Measurements from ENCODE around the gene SLC7A9.
"Not testable (repeated sequence)": the region's sequence is repeated elsewhere in the genome, so short reads cannot be mapped to it uniquely, and the experiment has no call there.

The SLC7A9 gene

GRCh38 chr19:32810452-32810851, 59.1 kb downstream of the SLC7A9 start:
- Histone ChIP-seq H3K4me3 (ENCODE audit: low read depth in 1 of 2, low read length in 2 of 2) (no peak overlapping the region), H3K36me3 (ENCODE audit: control insufficient read depth in 1 of 2, insufficient read depth in 2 of 2, low read length in 2 of 2) (no peaks in the 10 kb centered on the region), H3K27ac (ENCODE audit: low read length) (no peak overlapping the region), H3K4me1 (ENCODE audit: control insufficient read depth in 1 of 2, insufficient read depth in 2 of 2, low read length in 2 of 2) (peaks cover 0 to 5% of the 10 kb centered on the region in 2 donors), H3K27me3 (ENCODE audit: low read depth, low read length) (no peaks in the 10 kb centered on the region), H3K9me3 (ENCODE audit: control insufficient read depth in 1 of 2, low read length in 2 of 2) (no peaks in the 10 kb centered on the region)

DNA sequence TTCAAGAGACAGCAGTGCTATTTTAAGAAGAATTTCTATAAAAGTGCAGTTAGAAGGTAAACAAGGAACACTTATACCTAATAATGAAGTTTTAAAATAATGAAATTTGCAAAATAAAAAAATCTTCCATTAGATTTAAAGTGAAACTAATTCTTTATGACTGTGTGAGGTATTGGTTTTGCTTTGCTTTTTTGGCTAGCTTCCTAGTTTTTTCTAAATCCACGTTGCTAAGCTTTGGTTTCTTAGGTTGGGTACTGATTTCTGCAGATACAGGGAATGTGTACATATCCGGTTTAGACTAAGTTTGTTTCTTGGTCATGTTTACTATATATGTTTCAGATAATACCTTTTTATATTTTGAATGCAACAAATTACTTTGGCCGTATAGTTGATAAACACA, 59.8 kb downstream of the SLC7A9 start:
- H3K4me3 ChIP-seq (ENCODE audit: low read depth in 1 of 2, low read length in 2 of 2) = no peak overlapping the region
- H3K27me3 ChIP-seq (ENCODE audit: low read depth, low read length) = no peaks in the 10 kb centered on the region
- no peak overlapping the region for H3K27ac ChIP-seq (ENCODE audit: low read length)
- no peaks in the 10 kb centered on the region for H3K36me3 ChIP-seq (ENCODE audit: control insufficient read depth in 1 of 2, insufficient read depth in 2 of 2, low read length in 2 of 2)
- no peaks in the 10 kb centered on the region for H3K9me3 ChIP-seq (ENCODE audit: control insufficient read depth in 1 of 2, low read length in 2 of 2)
- peaks cover 0 to 5% of the 10 kb centered on the region in 2 donors for H3K4me1 ChIP-seq (ENCODE audit: control insufficient read depth in 1 of 2, insufficient read depth in 2 of 2, low read length in 2 of 2)

DNA sequence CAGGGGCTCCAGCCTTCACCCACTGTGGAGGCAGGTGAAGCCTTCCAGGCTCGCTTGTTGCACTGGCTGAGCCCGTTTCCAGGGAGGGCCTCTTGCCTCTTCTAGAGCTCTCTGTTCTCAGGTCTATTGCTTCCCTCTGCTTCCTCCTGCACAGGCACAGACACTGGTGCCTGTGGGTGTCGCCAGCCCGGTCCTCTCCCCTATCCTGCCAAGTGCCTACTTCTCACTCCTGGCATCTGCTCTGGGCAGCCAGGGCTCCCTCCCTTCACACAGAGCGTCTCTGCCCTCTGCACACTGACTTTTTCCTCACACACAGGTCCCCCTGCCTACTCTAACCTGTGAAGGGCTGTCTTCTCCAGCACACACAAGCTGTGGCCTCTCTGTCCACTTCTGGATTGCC, 60.3 kb downstream of the SLC7A9 start:
- no peak overlapping the region for H3K27ac ChIP-seq (ENCODE audit: low read length)
- no peaks in the 10 kb centered on the region for H3K36me3 ChIP-seq (ENCODE audit: control insufficient read depth in 1 of 2, insufficient read depth in 2 of 2, low read length in 2 of 2)
- H3K4me3 ChIP-seq (ENCODE audit: low read depth in 1 of 2, low read length in 2 of 2) = no peak overlapping the region
- peaks cover 0 to 5% of the 10 kb centered on the region in 2 donors for H3K4me1 ChIP-seq (ENCODE audit: control insufficient read depth in 1 of 2, insufficient read depth in 2 of 2, low read length in 2 of 2)
- no peaks in the 10 kb centered on the region for H3K9me3 ChIP-seq (ENCODE audit: control insufficient read depth in 1 of 2, low read length in 2 of 2)
- no peaks in the 10 kb centered on the region for H3K27me3 ChIP-seq (ENCODE audit: low read depth, low read length)

DNA sequence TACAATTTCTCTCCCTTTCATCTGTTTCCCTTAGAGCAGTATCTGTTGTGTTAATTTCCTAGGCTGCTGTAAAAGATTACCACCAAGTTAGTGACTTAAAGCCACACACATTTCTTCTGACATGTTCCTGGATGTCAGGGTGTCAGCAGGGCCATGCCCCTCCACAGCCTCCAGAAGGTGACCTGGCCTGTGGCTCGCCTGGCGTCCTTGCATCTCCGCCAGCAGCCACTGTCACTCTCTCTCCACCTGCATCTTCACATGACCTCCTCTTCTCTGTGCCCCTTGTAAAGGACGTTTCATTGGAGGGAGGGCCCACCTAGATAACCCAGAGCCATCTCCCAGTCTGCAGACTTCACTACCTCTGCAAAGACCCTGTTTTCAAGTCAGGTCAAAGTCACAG, 61.3 kb downstream of the SLC7A9 start:
- H3K4me3 ChIP-seq (ENCODE audit: low read depth in 1 of 2, low read length in 2 of 2) = no peak overlapping the region
- H3K4me1 ChIP-seq (ENCODE audit: control insufficient read depth in 1 of 2, insufficient read depth in 2 of 2, low read length in 2 of 2) = peaks cover 0 to 5% of the 10 kb centered on the region in 2 donors
- no peaks in the 10 kb centered on the region for H3K36me3 ChIP-seq (ENCODE audit: control insufficient read depth in 1 of 2, insufficient read depth in 2 of 2, low read length in 2 of 2)
- H3K27ac ChIP-seq (ENCODE audit: low read length) = no peak overlapping the region
- H3K9me3 ChIP-seq (ENCODE audit: control insufficient read depth in 1 of 2, low read length in 2 of 2) = no peaks in the 10 kb centered on the region
- H3K27me3 ChIP-seq (ENCODE audit: low read depth, low read length) = no peaks in the 10 kb centered on the region

DNA sequence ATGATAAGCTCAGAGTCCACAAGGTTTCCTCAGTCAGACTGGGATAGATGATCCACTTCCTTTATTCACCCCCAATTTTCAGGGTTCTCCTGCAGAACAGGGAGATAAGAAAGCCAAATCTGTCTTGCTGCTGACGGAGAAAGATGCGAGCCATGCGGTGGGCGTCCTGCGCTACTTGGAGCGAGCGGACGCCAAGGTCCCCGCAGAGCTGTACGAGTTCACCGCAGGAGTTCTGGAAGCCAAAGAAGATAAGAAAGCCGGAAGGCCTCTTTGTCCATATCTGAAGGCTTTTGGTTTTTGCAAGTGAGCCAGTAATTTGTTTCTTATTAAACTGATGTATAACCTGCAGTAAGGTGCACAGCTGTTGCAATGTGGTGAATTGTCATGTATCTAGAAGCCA, 66.7 kb downstream of the SLC7A9 start:
- no peaks in the 10 kb centered on the region for H3K36me3 ChIP-seq (ENCODE audit: control insufficient read depth in 1 of 2, insufficient read depth in 2 of 2, low read length in 2 of 2)
- no peaks in the 10 kb centered on the region for H3K4me1 ChIP-seq (ENCODE audit: control insufficient read depth in 1 of 2, insufficient read depth in 2 of 2, low read length in 2 of 2)
- H3K4me3 ChIP-seq (ENCODE audit: low read depth in 1 of 2, low read length in 2 of 2) = no peak overlapping the region
- no peak overlapping the region for H3K27ac ChIP-seq (ENCODE audit: low read length)
- no peaks in the 10 kb centered on the region for H3K9me3 ChIP-seq (ENCODE audit: control insufficient read depth in 1 of 2, low read length in 2 of 2)
- no peaks in the 10 kb centered on the region for H3K27me3 ChIP-seq (ENCODE audit: low read depth, low read length)

DNA sequence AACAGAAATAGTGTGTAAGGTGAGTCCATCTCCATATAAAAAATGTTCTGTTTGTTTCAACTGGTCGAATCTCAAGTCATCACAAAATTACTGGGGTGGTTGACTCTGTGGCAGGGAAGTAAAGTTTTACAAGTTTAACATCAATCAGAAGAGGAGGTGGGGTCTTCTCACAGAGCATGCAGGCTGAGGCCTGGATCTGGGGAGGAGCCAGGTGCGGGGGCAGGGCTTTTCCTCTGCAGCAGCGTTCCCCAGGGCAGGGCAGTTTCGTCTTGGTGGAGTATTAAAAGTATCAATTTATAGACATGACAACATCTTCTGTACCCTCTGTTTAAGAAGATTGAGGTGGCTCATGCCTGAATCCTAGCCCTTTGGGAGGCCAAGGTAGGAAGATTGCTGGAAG, 68.8 kb downstream of the SLC7A9 start:
- Histone ChIP-seq H3K27me3 (ENCODE audit: low read depth, low read length) (no peaks in the 10 kb centered on the region), H3K27ac (ENCODE audit: low read length) (no peak overlapping the region), H3K4me1 (ENCODE audit: control insufficient read depth in 1 of 2, insufficient read depth in 2 of 2, low read length in 2 of 2) (no peaks in the 10 kb centered on the region), H3K36me3 (ENCODE audit: control insufficient read depth in 1 of 2, insufficient read depth in 2 of 2, low read length in 2 of 2) (no peaks in the 10 kb centered on the region), H3K4me3 (ENCODE audit: low read depth in 1 of 2, low read length in 2 of 2) (no peak overlapping the region), H3K9me3 (ENCODE audit: control insufficient read depth in 1 of 2, low read length in 2 of 2) (no peaks in the 10 kb centered on the region)

- H3K9me3 ChIP-seq (ENCODE audit: control insufficient read depth in 1 of 2, low read length in 2 of 2) = no peaks in the 10 kb centered on the region
- no peak overlapping the region for H3K27ac ChIP-seq (ENCODE audit: low read length)
- no peaks in the 10 kb centered on the region for H3K27me3 ChIP-seq (ENCODE audit: low read depth, low read length)
- no peaks in the 10 kb centered on the region for H3K36me3 ChIP-seq (ENCODE audit: control insufficient read depth in 1 of 2, insufficient read depth in 2 of 2, low read length in 2 of 2)
- no peak overlapping the region for H3K4me3 ChIP-seq (ENCODE audit: low read depth in 1 of 2, low read length in 2 of 2)
- no peaks in the 10 kb centered on the region for H3K4me1 ChIP-seq (ENCODE audit: control insufficient read depth in 1 of 2, insufficient read depth in 2 of 2, low read length in 2 of 2)
These were observed 69.4 kb downstream of the SLC7A9 start for GRCh38 chr19:32800191-32800590.

DNA sequence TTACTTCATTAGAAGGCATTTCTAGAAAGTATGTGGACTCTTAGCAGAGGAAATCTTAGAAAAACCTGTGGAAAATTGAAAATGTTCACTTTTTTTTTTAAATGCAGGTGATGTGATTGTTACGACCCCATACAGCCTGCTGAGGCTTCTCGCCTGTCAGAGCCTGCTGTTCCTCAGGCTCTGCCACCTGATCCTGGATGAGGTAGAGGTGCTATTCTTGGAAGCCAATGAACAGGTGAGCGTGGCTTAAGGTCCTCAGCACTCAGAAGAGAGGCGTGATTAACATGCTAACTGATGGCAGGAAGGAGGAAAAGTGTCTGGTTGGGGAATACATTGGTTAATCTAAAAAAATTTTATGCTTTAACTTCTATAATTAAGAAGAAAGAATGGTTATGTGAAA, 71.4 kb downstream of the SLC7A9 start:
- Histone ChIP-seq H3K4me3 (ENCODE audit: low read depth in 1 of 2, low read length in 2 of 2) (no peak overlapping the region), H3K27me3 (ENCODE audit: low read depth, low read length) (no peaks in the 10 kb centered on the region), H3K36me3 (ENCODE audit: control insufficient read depth in 1 of 2, insufficient read depth in 2 of 2, low read length in 2 of 2) (no peaks in the 10 kb centered on the region), H3K4me1 (ENCODE audit: control insufficient read depth in 1 of 2, insufficient read depth in 2 of 2, low read length in 2 of 2) (no peaks in the 10 kb centered on the region), H3K9me3 (ENCODE audit: control insufficient read depth in 1 of 2, low read length in 2 of 2) (no peaks in the 10 kb centered on the region), H3K27ac (ENCODE audit: low read length) (no peak overlapping the region)

DNA sequence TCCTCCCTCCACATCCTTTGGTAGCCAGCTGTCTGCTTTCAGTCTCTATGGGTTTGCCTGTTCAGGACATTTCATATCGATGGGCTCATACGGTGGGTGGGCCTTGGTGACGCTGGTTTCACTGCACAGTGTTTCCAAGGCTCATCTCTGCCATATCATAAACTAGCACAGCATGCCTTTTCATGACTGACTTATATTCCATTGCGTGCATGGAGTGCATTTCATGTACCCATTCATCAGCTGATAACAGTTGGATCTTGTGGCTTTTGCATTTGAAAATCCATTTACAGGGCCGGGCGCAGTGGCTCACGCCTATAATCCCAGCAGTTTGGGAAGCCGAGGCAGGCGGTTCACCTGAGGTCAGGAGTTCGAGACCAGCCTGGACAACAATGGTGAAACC, 80.1 kb downstream of the SLC7A9 start:
- H3K27ac ChIP-seq (ENCODE audit: low read length) = no peak overlapping the region
- H3K9me3 ChIP-seq (ENCODE audit: control insufficient read depth in 1 of 2, low read length in 2 of 2) = no peaks in the 10 kb centered on the region
- no peaks in the 10 kb centered on the region for H3K36me3 ChIP-seq (ENCODE audit: control insufficient read depth in 1 of 2, insufficient read depth in 2 of 2, low read length in 2 of 2)
- H3K4me3 ChIP-seq (ENCODE audit: low read depth in 1 of 2, low read length in 2 of 2) = no peak overlapping the region
- no peaks in the 10 kb centered on the region for H3K4me1 ChIP-seq (ENCODE audit: control insufficient read depth in 1 of 2, insufficient read depth in 2 of 2, low read length in 2 of 2)
- H3K27me3 ChIP-seq (ENCODE audit: low read depth, low read length) = no peaks in the 10 kb centered on the region

- not testable (repeated sequence) for H3K9me3 ChIP-seq (ENCODE audit: control insufficient read depth in 1 of 2, low read length in 2 of 2)
These were observed 81.7 kb downstream of the SLC7A9 start for GRCh38 chr19:32787895-32788294.

DNA sequence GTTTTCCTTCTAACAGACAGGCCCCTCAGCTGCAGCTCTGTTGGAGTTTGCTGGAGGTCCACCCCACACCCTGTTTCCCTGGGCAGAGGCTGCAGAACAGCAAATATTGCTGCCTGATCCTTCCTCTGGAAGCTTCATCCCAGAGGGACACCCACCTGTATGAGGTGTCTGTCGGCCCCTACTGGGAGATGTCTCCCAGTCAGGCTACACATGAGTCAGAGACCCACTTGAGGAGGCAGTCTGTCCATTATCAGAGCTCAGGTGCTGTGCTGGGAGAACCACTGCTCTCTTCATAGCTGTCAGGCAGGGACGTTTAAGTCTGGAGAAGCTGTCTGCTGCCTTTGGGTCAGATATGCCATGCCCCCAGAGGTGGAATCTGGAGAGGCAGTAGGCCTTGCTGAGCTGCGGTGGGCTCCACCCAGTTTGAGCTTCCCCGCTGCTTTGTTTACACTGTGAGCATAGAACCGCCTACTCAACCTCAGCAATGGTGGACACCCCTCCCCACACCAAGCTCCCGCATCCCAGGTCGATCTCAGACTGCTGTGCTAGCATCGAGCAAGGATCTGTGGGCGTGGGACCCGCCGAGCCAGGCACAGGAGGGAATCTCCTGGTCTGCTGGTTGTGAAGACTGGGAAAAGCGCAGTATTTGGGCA, 82.3 kb downstream of the SLC7A9 start:
- not testable (repeated sequence) for H3K9me3 ChIP-seq (ENCODE audit: control insufficient read depth in 1 of 2, low read length in 2 of 2); H3K27me3 ChIP-seq (ENCODE audit: low read depth, low read length); H3K4me3 ChIP-seq (ENCODE audit: low read depth in 1 of 2, low read length in 2 of 2); H3K27ac ChIP-seq (ENCODE audit: low read length); H3K36me3 ChIP-seq (ENCODE audit: control insufficient read depth in 1 of 2, insufficient read depth in 2 of 2, low read length in 2 of 2); H3K4me1 ChIP-seq (ENCODE audit: control insufficient read depth in 1 of 2, insufficient read depth in 2 of 2, low read length in 2 of 2)

More at GRCh38 chr19:32787895-32788294, 81.7 kb downstream of the SLC7A9 start:
- not testable (repeated sequence) for H3K4me3 ChIP-seq (ENCODE audit: low read depth in 1 of 2, low read length in 2 of 2); H3K4me1 ChIP-seq (ENCODE audit: control insufficient read depth in 1 of 2, insufficient read depth in 2 of 2, low read length in 2 of 2); H3K27ac ChIP-seq (ENCODE audit: low read length); H3K36me3 ChIP-seq (ENCODE audit: control insufficient read depth in 1 of 2, insufficient read depth in 2 of 2, low read length in 2 of 2); H3K27me3 ChIP-seq (ENCODE audit: low read depth, low read length)

GRCh38 chr19:32782089-32782488, 87.5 kb downstream of the SLC7A9 start:
- not testable (repeated sequence) for H3K36me3 ChIP-seq (ENCODE audit: control insufficient read depth in 1 of 2, insufficient read depth in 2 of 2, low read length in 2 of 2); H3K4me3 ChIP-seq (ENCODE audit: low read depth in 1 of 2, low read length in 2 of 2); H3K27ac ChIP-seq (ENCODE audit: low read length); H3K27me3 ChIP-seq (ENCODE audit: low read depth, low read length); H3K9me3 ChIP-seq (ENCODE audit: control insufficient read depth in 1 of 2, low read length in 2 of 2); H3K4me1 ChIP-seq (ENCODE audit: control insufficient read depth in 1 of 2, insufficient read depth in 2 of 2, low read length in 2 of 2)
